Endometrium (tissue), 2 donors: ENCODE data around the gene CSNK1D.
"Not testable (repeated sequence)": the region's sequence is repeated elsewhere in the genome, so short reads cannot be mapped to it uniquely, and the experiment has no call there.

Experiments
- FAIRE-seq: peaks from 2 replicates; lab custom pipeline; 2012; peaks lifted over from hg19 to GRCh38; lab: Jason Lieb, UNC
- donor health status: control.
- donor health status: control.

The CSNK1D gene

DNA sequence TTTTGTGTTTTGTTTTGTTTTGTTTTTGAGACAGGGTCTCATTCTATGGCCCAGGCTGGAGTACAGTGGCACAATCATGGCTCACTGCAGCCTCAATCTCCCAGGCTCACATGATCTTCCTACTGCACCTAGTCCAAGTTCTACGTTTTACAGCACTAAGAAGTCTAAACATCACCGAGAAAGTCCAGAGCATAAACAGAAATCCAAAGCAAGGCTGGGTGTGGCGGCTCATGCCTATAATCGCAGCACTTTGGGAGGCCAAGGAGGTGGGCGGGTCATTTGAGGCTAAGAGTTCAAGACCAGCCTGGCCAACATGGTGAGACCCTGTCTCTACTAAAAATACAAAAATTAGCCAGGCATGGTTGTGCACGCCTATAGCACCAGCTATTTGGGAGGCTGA is 80.5 kb downstream of the CSNK1D start:
- not testable (repeated sequence) for FAIRE-seq
